GM12878 (cell line): ENCODE results near the gene ULK4. TPM values are rescaled to one million over a fixed set of nuclear protein-coding genes. Genes with fewer than 3 reads are reported as not detected.

Source experiments
- ATAC-seq: fragments of 200-7000 bp; cut with Tn5 transposase; 3 replicates; pipeline ENCODE4 v1.9.1; 2020; ENCODE audit warnings: mild to moderate bottlenecking, moderate library complexity
- BruUV-seq: library from RNA; stranded (reverse); fragments of 400-500 nt; replicated peaks from 2 replicates; lab custom pipeline; 2021; lab: Mats Ljungman, UMichigan
- CTCF ChIA-PET: fragments of 300-600 bp; sonication (Branson Sonifier 250); formaldehyde crosslinking; extraction: SDS; loops from one replicate; lab custom pipeline; 2021; ENCODE audit warnings: inconsistent platforms; lab: Yijun Ruan, JAX
- POLR2A ChIA-PET: fragments of 350-600 bp; formaldehyde crosslinking; extraction: SDS; loops from one replicate; lab custom pipeline; 2021; ENCODE audit warnings: inconsistent platforms; lab: Charles Lee
- RAD21 ChIA-PET: fragments of 300-600 bp; sonication (Branson Sonifier 250); formaldehyde crosslinking; loops from one replicate; lab custom pipeline; 2023; ENCODE audit warnings: antibody characterized with exemption; ENCODE audit not compliant: unreplicated experiment; lab: Charles Lee
- SMC1A ChIA-PET: fragments of 300-600 bp; sonication (Branson Sonifier 250); formaldehyde crosslinking; loops from one replicate; lab custom pipeline; 2023; ENCODE audit not compliant: unreplicated experiment, uncharacterized antibody; lab: Charles Lee
- DNase-seq: peaks from one replicate; pipeline ENCODE4 v3.0.0-alpha.2; 2011; ENCODE audit warnings: low read depth, low spot score
- FAIRE-seq: peaks from 3 replicates; lab custom pipeline; 2011; peaks lifted over from hg19 to GRCh38; lab: Jason Lieb, UNC
- H2AFZ ChIP-seq: 2 replicates; pipeline ENCODE4 v1.6.0; 2011; ENCODE audit warnings: low read depth, low read length, control low read depth; ENCODE audit not compliant: control insufficient read depth
- H3K27ac ChIP-seq: 2 replicates; pipeline ENCODE4 v1.5.1; 2011; ENCODE audit warnings: control low read depth; ENCODE audit not compliant: control insufficient read depth, insufficient read depth
- H3K27me3 ChIP-seq, 2 experiments: replicated peaks in 1 of 2; 2 replicates each; pipeline versions ENCODE4 v1.6.0 to v1.6.1; 2011; ENCODE audit warnings: low read length in 1 of 2; ENCODE audit not compliant: control insufficient read depth in 2 of 2, insufficient read depth in 2 of 2
- H3K36me3 ChIP-seq, 2 experiments: 2 replicates each; pipeline ENCODE4 v1.5.1; 2011; ENCODE audit warnings: low read length in 1 of 2; ENCODE audit not compliant: control insufficient read depth in 2 of 2, insufficient read depth in 2 of 2
- H3K4me1 ChIP-seq: 2 replicates; pipeline ENCODE4 v1.6.1; 2011; ENCODE audit warnings: mild to moderate bottlenecking, low read length, moderate library complexity, mixed read lengths; ENCODE audit not compliant: control insufficient read depth, insufficient read depth
- H3K4me2 ChIP-seq: 2 replicates; pipeline ENCODE4 v1.6.0; 2011; ENCODE audit warnings: control low read depth; ENCODE audit not compliant: control insufficient read depth, insufficient read depth
- H3K4me3 ChIP-seq: fragments of 200-600 bp; sonication (generic); 2 replicates; pipeline ENCODE4 v1.5.1; 2016
- H3K79me2 ChIP-seq: 2 replicates; pipeline ENCODE4 v1.6.0; 2011; ENCODE audit warnings: low read length; ENCODE audit not compliant: control insufficient read depth, insufficient read depth
- H3K9ac ChIP-seq: 2 replicates; pipeline ENCODE4 v1.8.0; 2011; ENCODE audit warnings: low read length, control low read depth, mixed read lengths; ENCODE audit not compliant: control insufficient read depth, insufficient read depth
- H3K9me3 ChIP-seq: replicated peaks from 3 replicates; pipeline ENCODE4 v1.5.1; 2011; ENCODE audit warnings: mild to moderate bottlenecking, low read length; ENCODE audit not compliant: control insufficient read depth, insufficient read depth
- H4K20me1 ChIP-seq: 2 replicates; pipeline ENCODE4 v1.6.0; 2011; ENCODE audit not compliant: control insufficient read depth, insufficient read depth
- CBX3 ChIP-seq: fragments of 200-600 bp; sonication (generic); IDR thresholded peaks from 2 replicates; pipeline ENCODE4 v1.6.1; 2016; ENCODE audit warnings: low read depth, borderline replicate concordance
- CUX1 ChIP-seq: IDR thresholded peaks from 2 replicates; pipeline ENCODE4 v1.6.1; 2012; ENCODE audit warnings: improper control_type of control experiment, low read depth, low read length; ENCODE audit not compliant: insufficient replicate concordance
- FOS ChIP-seq: IDR thresholded peaks from 3 replicates; pipeline ENCODE4 v1.6.1; 2011; ENCODE audit warnings: borderline replicate concordance; ENCODE audit not compliant: insufficient read length; ENCODE audit errors: extremely low read depth
- IRF4 ChIP-seq: IDR thresholded peaks from 2 replicates; pipeline ENCODE4 v1.6.1; 2011; ENCODE audit warnings: low read depth, low read length
- KLF5 ChIP-seq: fragments of 450-650 bp; IDR thresholded peaks from 2 replicates; pipeline ENCODE4 v1.6.1; 2014; ENCODE audit warnings: mild to moderate bottlenecking; ENCODE audit not compliant: partially characterized antibody
- RAD21 ChIP-seq: IDR thresholded peaks from 2 replicates; pipeline ENCODE4 v1.6.1; 2011; ENCODE audit warnings: mild to moderate bottlenecking, low read depth, low read length, moderate library complexity; ENCODE audit not compliant: insufficient read depth
- RBBP5 ChIP-seq: fragments of 200-600 bp; sonication (generic); conservative IDR thresholded peaks from 2 replicates; pipeline ENCODE4 v1.6.1; 2016
- SKIL ChIP-seq: fragments of 450-650 bp; IDR thresholded peaks from 2 replicates; pipeline ENCODE4 v1.6.1; 2017; ENCODE audit warnings: mild to moderate bottlenecking, low read depth, inconsistent platforms; ENCODE audit not compliant: poor library complexity, severe bottlenecking
- SMARCA5 ChIP-seq: fragments of 450-650 bp; IDR thresholded peaks from 2 replicates; pipeline ENCODE4 v1.6.1; 2017; ENCODE audit warnings: mild to moderate bottlenecking
- SPI1 ChIP-seq: IDR thresholded peaks from 2 replicates; pipeline ENCODE4 v1.6.1; 2011; ENCODE audit warnings: low read depth, mild to moderate bottlenecking, low read length, moderate library complexity, borderline replicate concordance; ENCODE audit not compliant: insufficient read depth
- SRF ChIP-seq, 2 experiments: IDR thresholded peaks; 2 replicates each; pipeline ENCODE4 v1.6.1; 2011; ENCODE audit warnings: low read depth in 2 of 2, low read length in 2 of 2, mild to moderate bottlenecking in 1 of 2, moderate library complexity in 1 of 2
- USF2 ChIP-seq: IDR thresholded peaks from 2 replicates; pipeline ENCODE4 v1.6.1; 2011; ENCODE audit warnings: low read depth, low read length, improper control_type of control experiment, borderline replicate concordance
- WGBS: methylation state at CpG from one replicate; pipeline ENCODE4 v1.1.6; 2016; ENCODE audit warnings: low lambda C conversion rate; ENCODE audit not compliant: insufficient replicate concordance, insufficient coverage; ENCODE audit errors: missing lambda C conversion rate; 5-methylcytosine and 5-hydroxymethylcytosine counted together
- in situ Hi-C: fragments of 300-500 bp; cut with MboI; formaldehyde crosslinking; loops from 9 replicates; pipeline ENCODE4 v1.14.3; 2018; ENCODE audit warnings: mixed read lengths
- intact Hi-C: fragments of 100-400 bp; cut with micrococcal nuclease; formaldehyde crosslinking; loops from one replicate; pipeline ENCODE4 v1.14.2; 2022; ENCODE audit not compliant: unreplicated experiment
- polyA plus RNA-seq, 11 experiments: library from polyadenylated mRNA; depleted of rRNA in 4 of 11; unstranded in 6 of 11; stranded (reverse) in 5 of 11; fragments of >200 nt; fragmentation: Nextera tagmentation in 4 of 11; fragmentation: Illumina TruSeq in 1 of 11; extraction: Ambion mirVana in 4 of 11; extraction: Trizol in 1 of 11; gene quantifications; 1 replicate in 1 of 11; 2 replicates in 10 of 11; pipeline versions ENCODE4 v1.2.1 to v1.2.3, GENCODE V29; 2011 to 2016; ENCODE audit warnings: inconsistent platforms in 2 of 11, missing spikeins in 2 of 11, low read depth in 1 of 11
- total RNA-seq, 4 experiments: library from RNA; depleted of rRNA in 3 of 4; stranded (reverse); fragments of >200 nt in 3 of 4; fragmentation: Illumina TruSeq in 1 of 4; extraction: Trizol in 1 of 4; gene quantifications; 2 replicates each; pipeline versions ENCODE4 v1.2.1 to v1.2.3, GENCODE V29; 2013 to 2021
- TF ChIP-seq, protein P1 (sequence below): fragments of 150-350 bp; IDR thresholded peaks from 2 replicates; pipeline ENCODE4 v1.6.1; 2014; ENCODE audit warnings: mild to moderate bottlenecking, low read depth, low read length

Gene ULK4
- total and polyA plus RNA-seq, 10 of the 15 experiments (the other 5 are each of a cell fraction or from before 2014, with no cell fraction given): 3.5 to 7.6 (median 6.3) TPM

DNA sequence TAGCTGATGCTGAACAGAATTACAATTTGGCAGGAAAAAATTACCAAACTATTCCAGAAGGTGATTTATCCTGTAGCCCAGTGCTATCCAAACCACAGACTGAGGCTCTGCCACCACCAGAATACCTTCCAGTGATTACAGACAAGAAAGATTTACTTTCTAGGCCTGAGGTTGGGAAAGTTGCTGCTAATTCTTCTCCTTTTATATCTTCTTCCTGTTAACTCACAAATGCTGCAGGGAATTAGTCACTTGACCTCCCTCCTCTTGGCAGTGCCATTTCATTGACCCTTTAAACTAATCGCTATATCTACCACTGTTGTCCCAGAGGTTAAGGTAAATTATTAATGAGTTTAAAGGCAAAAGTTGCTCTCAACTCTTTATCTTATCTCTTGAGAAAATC lies 644.2 kb downstream of the ULK4 start:
- Histone ChIP-seq H4K20me1 (no peaks in the 10 kb centered on the region), H3K9me3 (no peaks in the 10 kb centered on the region), H3K4me3 (no peak overlapping the region), H3K27ac (no peak overlapping the region), H3K4me2 (no peak overlapping the region), H3K79me2 (no peaks in the 10 kb centered on the region), H2AFZ (no peak overlapping the region), H3K36me3 (no peaks in the 10 kb centered on the region), H3K27me3 (no peaks in the 10 kb centered on the region), H3K4me1 (no peaks in the 10 kb centered on the region), H3K9ac (no peak overlapping the region)
- in situ Hi-C loops (no loop called here), intact Hi-C loops (no loop called here)
- POLR2A ChIA-PET: no interaction called here
- no peak for DNase-seq
- SMC1A ChIA-PET: no interaction called here
- CTCF ChIA-PET: no interaction called here
- no peak for ATAC-seq
- no TSS peak for BruUV-seq
- RAD21 ChIA-PET: no interaction called here
- 100% methylated on average over 1 of the region's 1 CpG for WGBS
- no peak for FAIRE-seq
- no peak for TF ChIP-seq CBX3
- no peak for TF ChIP-seq RBBP5
- no peak for TF ChIP-seq KLF5
- TF ChIP-seq IRF4: no peak
- no peak for TF ChIP-seq SRF (IDR thresholded peaks at IDR 0.05; ENCODE audit: low read depth in 2 of 2, low read length in 2 of 2)
- TF ChIP-seq SPI1: no peak
- TF ChIP-seq SKIL: no peak
- no peak for TF ChIP-seq USF2
- TF ChIP-seq, protein P1, sequence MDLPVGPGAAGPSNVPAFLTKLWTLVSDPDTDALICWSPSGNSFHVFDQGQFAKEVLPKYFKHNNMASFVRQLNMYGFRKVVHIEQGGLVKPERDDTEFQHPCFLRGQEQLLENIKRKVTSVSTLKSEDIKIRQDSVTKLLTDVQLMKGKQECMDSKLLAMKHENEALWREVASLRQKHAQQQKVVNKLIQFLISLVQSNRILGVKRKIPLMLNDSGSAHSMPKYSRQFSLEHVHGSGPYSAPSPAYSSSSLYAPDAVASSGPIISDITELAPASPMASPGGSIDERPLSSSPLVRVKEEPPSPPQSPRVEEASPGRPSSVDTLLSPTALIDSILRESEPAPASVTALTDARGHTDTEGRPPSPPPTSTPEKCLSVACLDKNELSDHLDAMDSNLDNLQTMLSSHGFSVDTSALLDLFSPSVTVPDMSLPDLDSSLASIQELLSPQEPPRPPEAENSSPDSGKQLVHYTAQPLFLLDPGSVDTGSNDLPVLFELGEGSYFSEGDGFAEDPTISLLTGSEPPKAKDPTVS: no peak
- no peak for TF ChIP-seq RAD21
- TF ChIP-seq SMARCA5: no peak
- no peak for TF ChIP-seq FOS
- no peak for TF ChIP-seq CUX1
